GM03348 (cell line): ENCODE measurements around the gene PSMB3.

Source experiments
- DNase-seq: peaks from one replicate; pipeline ENCODE4 v3.0.0; 2012; ENCODE audit warnings: low spot score

PSMB3 gene

GRCh38 chr17:38733982-38734973, 18.3 kb upstream of the PSMB3 start:
- DNase-seq = no peak

GRCh38 chr17:38735161-38735997, 17.2 kb upstream of the PSMB3 start:
- DNase-seq = peak; percentile 82

GRCh38 chr17:38738007-38738662, 14.4 kb upstream of the PSMB3 start:
- DNase-seq = no peak

- DNase-seq = no peak
These were observed 13.9 kb upstream of the PSMB3 start for GRCh38 chr17:38738686-38739085.

GRCh38 chr17:38739305-38739704, 13.2 kb upstream of the PSMB3 start:
- DNase-seq = no peak

GRCh38 chr17:38740044-38740443, 12.5 kb upstream of the PSMB3 start:
- no peak for DNase-seq

GRCh38 chr17:38740806-38741205, 11.7 kb upstream of the PSMB3 start:
- DNase-seq = no peak

GRCh38 chr17:38741461-38741860, 11.1 kb upstream of the PSMB3 start:
- DNase-seq = no peak

- DNase-seq = peak; percentile 43
These were observed 10.6 kb upstream of the PSMB3 start for GRCh38 chr17:38741921-38742410.

GRCh38 chr17:38742411-38743308, 9.9 kb upstream of the PSMB3 start:
- DNase-seq = peak; percentile 62

- DNase-seq = no peak
These were observed 8.9 kb upstream of the PSMB3 start for GRCh38 chr17:38743556-38744171.

GRCh38 chr17:38745545-38745944, 7.0 kb upstream of the PSMB3 start:
- no peak for DNase-seq

GRCh38 chr17:38746004-38746848, 6.3 kb upstream of the PSMB3 start:
- no peak for DNase-seq

GRCh38 chr17:38746849-38747462, 5.6 kb upstream of the PSMB3 start:
- DNase-seq = no peak

GRCh38 chr17:38747463-38748148, 4.9 kb upstream of the PSMB3 start:
- DNase-seq = peak; percentile 82

GRCh38 chr17:38748149-38748891, 4.2 kb upstream of the PSMB3 start, which contains the start of gene PCGF2:
Gene PCGF2 (minus strand): TSS chr17:38748336. CDS start chr17:38740402, 7,934 bp downstream.
- DNase-seq = peak; percentile 93

GRCh38 chr17:38748892-38749222, 3.7 kb upstream of the PSMB3 start:
- DNase-seq = peak; percentile 16
